Measurements from ENCODE around the gene TBCD.

Gene TBCD

DNA sequence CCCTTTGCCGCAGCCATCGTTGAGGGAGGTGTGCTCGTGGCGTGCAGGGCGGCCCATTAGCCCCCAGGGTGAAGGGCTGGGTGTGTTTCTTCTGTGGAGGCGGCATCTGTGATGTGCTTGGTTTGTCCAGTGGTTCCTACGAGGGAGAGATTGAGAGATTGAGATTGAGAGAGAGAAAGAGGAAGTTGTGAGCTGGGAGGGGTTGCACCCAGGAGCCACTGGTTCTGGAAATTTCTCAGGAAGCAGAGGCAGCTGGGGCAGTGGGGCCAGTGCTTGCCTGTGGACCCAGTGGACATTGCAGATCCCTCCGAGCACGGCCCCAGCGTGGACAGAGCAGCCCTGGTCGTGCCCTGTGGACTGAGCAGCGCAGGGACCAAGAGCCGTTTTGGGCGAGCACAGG is 160.0 kb downstream of the TBCD start:
- Histone ChIP-seq H3K27me3 (ENCODE audit: control insufficient read depth in 1 of 2, insufficient read depth in 2 of 2, low read length in 2 of 2) (no peaks in the 10 kb centered on the region), H3K9me3 (ENCODE audit: control insufficient read depth in 1 of 2, low read length in 2 of 2) (no peaks in the 10 kb centered on the region), H3K36me3 (ENCODE audit: control insufficient read depth in 1 of 2, insufficient read depth in 2 of 2, low read length in 2 of 2) (peaks cover 8 to 30% of the 10 kb centered on the region in 2 donors), H3K27ac (ENCODE audit: low read depth, low read length) (no peak overlapping the region), H3K4me1 (ENCODE audit: control insufficient read depth in 1 of 2, insufficient read depth in 2 of 2, low read length in 2 of 2) (no peaks in the 10 kb centered on the region), H3K9ac (ENCODE audit: low read depth in 1 of 2, low read length in 2 of 2) (no peak overlapping the region), H3K4me3 (ENCODE audit: low read depth in 1 of 2, low read length in 2 of 2) (no peak overlapping the region)

DNA sequence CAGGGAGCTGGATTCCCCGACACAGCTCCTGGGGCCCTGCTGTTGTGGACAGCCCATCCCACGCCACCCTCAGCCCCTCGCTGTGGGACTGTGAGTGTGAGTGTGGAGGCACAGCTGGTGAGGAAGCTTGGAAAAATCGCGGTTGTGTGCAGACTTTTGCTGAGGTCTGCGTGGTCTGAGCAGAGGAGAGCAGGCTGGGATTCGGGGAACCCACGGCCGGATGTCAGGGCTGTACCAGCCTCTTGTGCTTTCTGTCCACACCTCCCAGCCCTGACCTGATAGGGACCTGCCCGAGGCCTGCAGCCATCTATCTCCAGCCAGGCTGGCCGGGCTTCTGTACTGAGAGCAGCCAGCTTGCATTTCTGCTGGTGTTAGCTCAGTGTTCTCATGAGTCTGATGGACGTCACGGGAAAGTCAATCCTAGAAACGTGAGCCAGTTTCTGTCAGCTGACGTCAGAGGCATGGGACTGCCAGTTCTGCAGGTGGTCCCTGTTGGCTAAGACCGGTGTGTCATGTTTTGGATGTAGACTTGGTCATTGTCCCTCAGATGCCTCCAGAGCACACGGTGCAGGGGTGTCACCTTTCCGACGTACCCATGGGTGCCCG is 160.7 kb downstream of the TBCD start:
- Histone ChIP-seq H3K27ac (ENCODE audit: low read depth, low read length) (no peak overlapping the region), H3K4me1 (ENCODE audit: control insufficient read depth in 1 of 2, insufficient read depth in 2 of 2, low read length in 2 of 2) (no peaks in the 10 kb centered on the region), H3K9me3 (ENCODE audit: control insufficient read depth in 1 of 2, low read length in 2 of 2) (no peaks in the 10 kb centered on the region), H3K36me3 (ENCODE audit: control insufficient read depth in 1 of 2, insufficient read depth in 2 of 2, low read length in 2 of 2) (peaks cover 8 to 23% of the 10 kb centered on the region in 2 donors), H3K27me3 (ENCODE audit: control insufficient read depth in 1 of 2, insufficient read depth in 2 of 2, low read length in 2 of 2) (no peaks in the 10 kb centered on the region), H3K9ac (ENCODE audit: low read depth in 1 of 2, low read length in 2 of 2) (no peak overlapping the region), H3K4me3 (ENCODE audit: low read depth in 1 of 2, low read length in 2 of 2) (no peak overlapping the region)

GRCh38 chr17:82913304-82914043 is 161.6 kb downstream of the TBCD start:
- H3K36me3 ChIP-seq (ENCODE audit: control insufficient read depth in 1 of 2, insufficient read depth in 2 of 2, low read length in 2 of 2): peaks cover 8 to 17% of the 10 kb centered on the region in 2 donors
- H3K4me3 ChIP-seq (ENCODE audit: low read depth in 1 of 2, low read length in 2 of 2): no peak overlapping the region
- H3K9ac ChIP-seq (ENCODE audit: low read depth in 1 of 2, low read length in 2 of 2): no peak overlapping the region
- H3K4me1 ChIP-seq (ENCODE audit: control insufficient read depth in 1 of 2, insufficient read depth in 2 of 2, low read length in 2 of 2): no peaks in the 10 kb centered on the region
- no peaks in the 10 kb centered on the region for H3K27me3 ChIP-seq (ENCODE audit: control insufficient read depth in 1 of 2, insufficient read depth in 2 of 2, low read length in 2 of 2)
- no peak overlapping the region for H3K27ac ChIP-seq (ENCODE audit: low read depth, low read length)
- no peaks in the 10 kb centered on the region for H3K9me3 ChIP-seq (ENCODE audit: control insufficient read depth in 1 of 2, low read length in 2 of 2)

- H3K27me3 ChIP-seq (ENCODE audit: control insufficient read depth in 1 of 2, insufficient read depth in 2 of 2, low read length in 2 of 2): no peaks in the 10 kb centered on the region
- no peaks in the 10 kb centered on the region for H3K9me3 ChIP-seq (ENCODE audit: control insufficient read depth in 1 of 2, low read length in 2 of 2)
- peaks cover 8 to 17% of the 10 kb centered on the region in 2 donors for H3K36me3 ChIP-seq (ENCODE audit: control insufficient read depth in 1 of 2, insufficient read depth in 2 of 2, low read length in 2 of 2)
- no peak overlapping the region for H3K9ac ChIP-seq (ENCODE audit: low read depth in 1 of 2, low read length in 2 of 2)
- no peak overlapping the region for H3K4me3 ChIP-seq (ENCODE audit: low read depth in 1 of 2, low read length in 2 of 2)
- H3K27ac ChIP-seq (ENCODE audit: low read depth, low read length): no peak overlapping the region
- H3K4me1 ChIP-seq (ENCODE audit: control insufficient read depth in 1 of 2, insufficient read depth in 2 of 2, low read length in 2 of 2): no peaks in the 10 kb centered on the region
Measured at GRCh38 chr17:82914375-82914774, 162.5 kb downstream of the TBCD start.

GRCh38 chr17:82915010-82915756 is 163.3 kb downstream of the TBCD start:
- Histone ChIP-seq H3K9me3 (ENCODE audit: control insufficient read depth in 1 of 2, low read length in 2 of 2) (no peaks in the 10 kb centered on the region), H3K27ac (ENCODE audit: low read depth, low read length) (no peak overlapping the region), H3K27me3 (ENCODE audit: control insufficient read depth in 1 of 2, insufficient read depth in 2 of 2, low read length in 2 of 2) (no peaks in the 10 kb centered on the region), H3K36me3 (ENCODE audit: control insufficient read depth in 1 of 2, insufficient read depth in 2 of 2, low read length in 2 of 2) (peaks cover 8 to 13% of the 10 kb centered on the region in 2 donors), H3K4me3 (ENCODE audit: low read depth in 1 of 2, low read length in 2 of 2) (no peak overlapping the region), H3K4me1 (ENCODE audit: control insufficient read depth in 1 of 2, insufficient read depth in 2 of 2, low read length in 2 of 2) (no peaks in the 10 kb centered on the region), H3K9ac (ENCODE audit: low read depth in 1 of 2, low read length in 2 of 2) (no peak overlapping the region)

DNA sequence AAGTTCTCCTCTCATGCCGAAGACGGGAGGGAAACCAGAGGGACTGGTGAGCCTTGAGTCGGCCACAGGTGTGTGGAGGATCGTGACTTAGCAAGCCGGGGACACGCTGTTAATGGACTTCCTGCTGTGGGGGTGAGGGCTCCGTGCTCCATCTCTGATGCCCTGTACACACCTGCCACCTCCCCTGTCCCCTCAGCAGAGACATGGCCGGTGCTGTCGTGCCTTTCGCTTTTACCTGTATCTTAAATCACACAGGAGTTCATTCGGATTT is 163.8 kb downstream of the TBCD start:
- Histone ChIP-seq H3K9me3 (ENCODE audit: control insufficient read depth in 1 of 2, low read length in 2 of 2) (no peaks in the 10 kb centered on the region), H3K27ac (ENCODE audit: low read depth, low read length) (no peak overlapping the region), H3K4me3 (ENCODE audit: low read depth in 1 of 2, low read length in 2 of 2) (no peak overlapping the region), H3K4me1 (ENCODE audit: control insufficient read depth in 1 of 2, insufficient read depth in 2 of 2, low read length in 2 of 2) (no peaks in the 10 kb centered on the region), H3K27me3 (ENCODE audit: control insufficient read depth in 1 of 2, insufficient read depth in 2 of 2, low read length in 2 of 2) (no peaks in the 10 kb centered on the region), H3K9ac (ENCODE audit: low read depth in 1 of 2, low read length in 2 of 2) (no peak overlapping the region), H3K36me3 (ENCODE audit: control insufficient read depth in 1 of 2, insufficient read depth in 2 of 2, low read length in 2 of 2) (peaks cover 8 to 13% of the 10 kb centered on the region in 2 donors)

DNA sequence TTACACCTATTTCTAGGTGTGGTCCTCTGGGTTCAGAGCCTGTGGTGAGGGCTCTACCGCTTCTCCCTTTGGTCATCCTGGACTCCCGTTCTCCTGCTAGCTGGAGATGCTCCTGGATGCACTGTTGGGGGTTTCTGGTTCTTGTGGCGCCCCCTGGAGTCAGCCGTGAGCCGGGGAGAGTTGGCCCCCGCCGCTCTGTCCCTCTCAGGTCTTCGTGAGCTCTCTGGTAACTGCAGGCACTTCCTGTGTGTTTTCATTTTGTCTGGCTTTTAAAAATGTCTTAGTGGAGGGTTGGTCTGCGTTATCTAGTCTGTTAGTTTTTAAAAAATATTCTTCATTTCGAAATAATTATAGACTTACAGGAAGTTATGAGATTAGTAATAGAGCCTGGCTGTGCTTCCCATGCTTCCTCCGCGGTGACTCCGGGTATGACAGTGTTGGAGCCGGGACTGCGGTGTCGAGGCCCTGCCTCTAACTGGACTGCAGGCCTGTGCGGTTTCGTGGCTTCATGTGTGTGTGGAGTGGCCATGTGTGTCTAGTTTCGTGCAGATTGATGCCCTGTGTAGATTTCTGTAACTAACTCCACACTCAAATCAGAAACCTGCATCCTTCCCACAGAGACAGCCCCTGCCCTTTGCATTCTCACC is 166.0 kb downstream of the TBCD start:
- Histone ChIP-seq H3K27ac (ENCODE audit: low read depth, low read length) (no peak overlapping the region), H3K4me1 (ENCODE audit: control insufficient read depth in 1 of 2, insufficient read depth in 2 of 2, low read length in 2 of 2) (peaks cover 0 to 7% of the 10 kb centered on the region in 2 donors), H3K9me3 (ENCODE audit: control insufficient read depth in 1 of 2, low read length in 2 of 2) (no peaks in the 10 kb centered on the region), H3K36me3 (ENCODE audit: control insufficient read depth in 1 of 2, insufficient read depth in 2 of 2, low read length in 2 of 2) (peaks cover 1 to 8% of the 10 kb centered on the region in 2 donors), H3K9ac (ENCODE audit: low read depth in 1 of 2, low read length in 2 of 2) (no peak overlapping the region), H3K4me3 (ENCODE audit: low read depth in 1 of 2, low read length in 2 of 2) (no peak overlapping the region), H3K27me3 (ENCODE audit: control insufficient read depth in 1 of 2, insufficient read depth in 2 of 2, low read length in 2 of 2) (no peaks in the 10 kb centered on the region)

DNA sequence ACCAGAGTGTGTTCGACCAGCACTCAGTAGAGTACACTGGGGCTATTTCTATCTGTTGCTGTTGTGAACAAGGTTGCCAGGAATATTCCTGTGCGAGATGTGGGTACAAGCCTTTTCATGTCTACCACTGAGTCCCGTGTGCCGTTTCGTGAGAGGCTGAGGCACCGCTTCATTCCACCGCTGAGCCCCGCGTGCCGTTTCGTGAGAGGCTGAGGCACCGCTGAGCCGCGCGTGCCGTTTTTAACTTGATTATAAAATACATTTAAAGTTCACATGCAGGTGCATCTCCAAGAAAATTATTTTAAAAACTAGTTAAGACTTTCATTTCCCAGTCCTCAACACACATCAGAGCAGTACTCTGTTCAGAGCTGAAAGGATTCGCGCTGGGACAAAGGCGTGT is 166.6 kb downstream of the TBCD start:
- H3K27ac ChIP-seq (ENCODE audit: low read depth, low read length): no peak overlapping the region

GRCh38 chr17:82920150-82920549 is 168.3 kb downstream of the TBCD start:
- no peak overlapping the region for H3K27ac ChIP-seq (ENCODE audit: low read depth, low read length)
- H3K9me3 ChIP-seq (ENCODE audit: control insufficient read depth in 1 of 2, low read length in 2 of 2): no peaks in the 10 kb centered on the region
- H3K4me1 ChIP-seq (ENCODE audit: control insufficient read depth in 1 of 2, insufficient read depth in 2 of 2, low read length in 2 of 2): peaks cover 0 to 7% of the 10 kb centered on the region in 2 donors
- no peaks in the 10 kb centered on the region for H3K27me3 ChIP-seq (ENCODE audit: control insufficient read depth in 1 of 2, insufficient read depth in 2 of 2, low read length in 2 of 2)
- peaks cover 3 to 15% of the 10 kb centered on the region in 2 donors for H3K36me3 ChIP-seq (ENCODE audit: control insufficient read depth in 1 of 2, insufficient read depth in 2 of 2, low read length in 2 of 2)
- no peak overlapping the region for H3K9ac ChIP-seq (ENCODE audit: low read depth in 1 of 2, low read length in 2 of 2)
- no peak overlapping the region for H3K4me3 ChIP-seq (ENCODE audit: low read depth in 1 of 2, low read length in 2 of 2)

More for the DNA sequence above, 166.6 kb downstream of the TBCD start:
- H3K36me3 ChIP-seq (ENCODE audit: control insufficient read depth in 1 of 2, insufficient read depth in 2 of 2, low read length in 2 of 2): peaks cover 0 to 5% of the 10 kb centered on the region in 2 donors
- no peaks in the 10 kb centered on the region for H3K27me3 ChIP-seq (ENCODE audit: control insufficient read depth in 1 of 2, insufficient read depth in 2 of 2, low read length in 2 of 2)
- H3K9me3 ChIP-seq (ENCODE audit: control insufficient read depth in 1 of 2, low read length in 2 of 2): no peaks in the 10 kb centered on the region
- H3K4me3 ChIP-seq (ENCODE audit: low read depth in 1 of 2, low read length in 2 of 2): no peak overlapping the region
- peaks cover 0 to 7% of the 10 kb centered on the region in 2 donors for H3K4me1 ChIP-seq (ENCODE audit: control insufficient read depth in 1 of 2, insufficient read depth in 2 of 2, low read length in 2 of 2)
- H3K9ac ChIP-seq (ENCODE audit: low read depth in 1 of 2, low read length in 2 of 2): no peak overlapping the region

GRCh38 chr17:82920715-82921114 is 168.8 kb downstream of the TBCD start:
- no peak overlapping the region for H3K4me3 ChIP-seq (ENCODE audit: low read depth in 1 of 2, low read length in 2 of 2)
- peaks cover 0 to 7% of the 10 kb centered on the region in 2 donors for H3K4me1 ChIP-seq (ENCODE audit: control insufficient read depth in 1 of 2, insufficient read depth in 2 of 2, low read length in 2 of 2)
- H3K9me3 ChIP-seq (ENCODE audit: control insufficient read depth in 1 of 2, low read length in 2 of 2): no peaks in the 10 kb centered on the region
- H3K27me3 ChIP-seq (ENCODE audit: control insufficient read depth in 1 of 2, insufficient read depth in 2 of 2, low read length in 2 of 2): no peaks in the 10 kb centered on the region
- no peak overlapping the region for H3K27ac ChIP-seq (ENCODE audit: low read depth, low read length)
- H3K36me3 ChIP-seq (ENCODE audit: control insufficient read depth in 1 of 2, insufficient read depth in 2 of 2, low read length in 2 of 2): peaks cover 3 to 17% of the 10 kb centered on the region in 2 donors
- no peak overlapping the region for H3K9ac ChIP-seq (ENCODE audit: low read depth in 1 of 2, low read length in 2 of 2)

Data from duodenal mucosa (tissue), 2 donors.